ENCODE results near the gene ATXN7L2.
"Not testable (repeated sequence)": the region's sequence is repeated elsewhere in the genome, so short reads cannot be mapped to it uniquely, and the experiment has no call there.

Gene ATXN7L2, protein sequence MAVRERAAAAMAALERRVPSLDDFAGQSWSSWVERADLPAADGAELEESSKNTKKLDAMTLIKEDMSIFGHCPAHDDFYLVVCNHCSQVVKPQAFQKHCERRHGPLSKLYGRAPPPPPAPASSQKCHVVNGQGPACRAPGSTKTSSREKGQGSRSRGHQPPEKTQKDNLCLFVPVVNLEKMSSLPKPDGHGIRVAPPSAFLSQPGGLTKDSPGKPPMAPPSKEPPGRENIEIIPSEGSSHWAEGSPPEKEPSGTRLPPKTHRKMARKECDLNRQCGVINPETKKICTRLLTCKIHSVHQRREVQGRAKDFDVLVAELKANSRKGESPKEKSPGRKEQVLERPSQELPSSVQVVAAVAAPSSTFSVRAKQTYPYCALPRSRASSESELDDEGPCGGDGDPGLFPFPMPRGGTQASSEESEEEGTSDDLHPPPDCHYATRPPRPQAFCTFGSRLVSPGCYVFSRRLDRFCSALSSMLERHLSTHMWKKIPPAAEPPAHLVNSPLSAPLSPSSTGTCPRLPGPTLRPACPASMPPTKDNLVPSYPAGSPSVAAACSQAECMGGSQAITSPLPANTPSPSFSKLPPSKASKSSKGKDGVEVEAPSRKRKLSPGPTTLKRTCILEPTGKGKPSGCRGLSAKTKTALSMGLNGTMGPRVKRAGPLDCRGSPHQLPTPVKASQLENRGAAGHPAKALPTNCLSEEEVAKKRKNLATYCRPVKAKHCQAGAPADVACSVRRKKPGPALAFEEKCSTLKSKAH

GRCh38 chr1:109483672-109484518, at the start of gene ATXN7L2:
Gene ATXN7L2, plus strand, starts transcription at chr1:109483905. Its CDS starts 49 bp downstream, at chr1:109483954.
- peak; percentile 91 for DNase-seq

DNA sequence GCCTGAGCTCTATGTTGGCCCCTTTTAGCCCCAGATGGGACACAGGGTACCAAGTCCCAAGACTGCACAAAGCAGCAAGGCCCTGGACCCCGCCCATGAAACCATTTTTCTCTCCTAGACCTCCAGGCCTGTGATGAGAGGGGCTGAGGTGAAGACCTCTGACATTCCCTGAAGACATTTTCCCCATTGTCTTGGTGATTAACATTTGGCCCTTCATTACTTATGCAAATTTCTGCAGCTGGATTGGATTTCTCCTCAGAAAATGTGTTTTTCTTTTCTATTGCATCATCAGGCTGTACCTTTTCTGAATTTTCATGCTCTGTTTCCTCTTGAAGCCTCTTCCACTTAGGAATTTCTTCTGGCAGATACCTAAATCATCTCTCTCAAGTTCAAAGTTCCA, 49.2 kb upstream of the ATXN7L2 start:
- DNase-seq, result no peak

DNA sequence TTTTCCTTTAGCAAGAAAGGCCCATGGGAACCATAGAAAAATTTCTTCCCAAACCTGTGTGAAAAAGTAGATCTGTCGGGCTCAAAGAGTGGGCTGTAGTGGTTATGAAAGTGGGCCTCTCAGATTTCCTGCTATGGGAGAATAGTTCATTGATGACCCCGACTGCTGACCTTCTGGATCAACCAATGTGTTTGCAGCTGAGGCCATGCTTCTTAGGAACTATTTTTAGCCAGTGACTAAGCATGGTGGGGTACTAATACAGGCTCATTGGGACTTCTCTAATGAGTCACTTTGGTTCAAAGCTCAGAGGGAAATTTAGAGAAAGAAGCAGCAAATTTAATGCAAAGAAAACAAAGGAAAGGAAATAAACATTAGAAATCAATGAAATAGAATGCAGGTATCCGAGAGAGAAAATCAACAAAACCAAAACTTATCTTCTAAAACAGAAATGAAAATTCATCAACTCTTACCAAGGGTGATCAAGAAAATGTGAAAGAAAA, 44.9 kb upstream of the ATXN7L2 start:
- DNase-seq, result peak; percentile 94

- DNase-seq, result peak; percentile 45
These were observed 42.6 kb upstream of the ATXN7L2 start for GRCh38 chr1:109441069-109441468.

- no peak for DNase-seq
These were observed 40.2 kb upstream of the ATXN7L2 start for GRCh38 chr1:109443476-109443875.

DNA sequence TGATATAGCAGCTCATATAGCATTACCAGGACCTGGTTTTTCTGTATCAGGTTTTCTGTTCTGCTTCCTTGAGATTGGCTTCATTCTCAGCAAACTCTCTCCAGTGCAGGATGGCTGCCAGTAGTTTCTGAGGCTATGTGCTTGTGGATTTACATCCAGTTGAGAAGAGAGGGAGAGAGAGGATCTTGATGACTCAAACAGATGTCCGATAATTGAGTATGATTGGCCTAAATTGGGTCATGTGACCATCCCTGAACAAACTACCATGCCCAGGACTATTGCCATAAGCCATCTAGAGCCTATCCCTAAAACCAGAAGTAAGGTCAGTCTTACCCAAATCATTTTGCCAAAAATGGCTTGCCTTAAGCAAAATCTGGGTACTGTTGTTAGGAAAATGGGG, 39.4 kb upstream of the ATXN7L2 start:
- no peak for DNase-seq

GRCh38 chr1:109445949-109446695, 37.6 kb upstream of the ATXN7L2 start:
- peak; percentile 88 for DNase-seq

DNA sequence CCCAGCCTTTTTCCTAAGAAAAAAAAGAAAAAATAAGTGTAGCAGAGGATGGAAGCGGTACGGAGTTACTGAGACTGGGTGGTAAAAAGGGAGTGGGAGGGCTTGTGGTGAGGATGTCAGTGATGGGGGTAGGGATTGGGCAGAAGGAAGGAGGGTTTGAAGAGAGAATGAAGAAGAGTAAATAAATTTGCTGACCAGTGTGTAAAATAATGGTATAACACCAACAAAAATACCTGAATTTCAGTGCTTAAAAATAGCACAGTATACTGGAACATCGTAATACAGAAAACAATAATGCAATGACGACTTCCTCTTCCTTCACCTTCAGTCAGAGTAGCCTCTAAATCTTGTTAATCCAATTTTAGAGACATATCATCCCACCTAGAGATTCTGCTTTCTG, 36.2 kb upstream of the ATXN7L2 start:
- no peak for DNase-seq

DNA sequence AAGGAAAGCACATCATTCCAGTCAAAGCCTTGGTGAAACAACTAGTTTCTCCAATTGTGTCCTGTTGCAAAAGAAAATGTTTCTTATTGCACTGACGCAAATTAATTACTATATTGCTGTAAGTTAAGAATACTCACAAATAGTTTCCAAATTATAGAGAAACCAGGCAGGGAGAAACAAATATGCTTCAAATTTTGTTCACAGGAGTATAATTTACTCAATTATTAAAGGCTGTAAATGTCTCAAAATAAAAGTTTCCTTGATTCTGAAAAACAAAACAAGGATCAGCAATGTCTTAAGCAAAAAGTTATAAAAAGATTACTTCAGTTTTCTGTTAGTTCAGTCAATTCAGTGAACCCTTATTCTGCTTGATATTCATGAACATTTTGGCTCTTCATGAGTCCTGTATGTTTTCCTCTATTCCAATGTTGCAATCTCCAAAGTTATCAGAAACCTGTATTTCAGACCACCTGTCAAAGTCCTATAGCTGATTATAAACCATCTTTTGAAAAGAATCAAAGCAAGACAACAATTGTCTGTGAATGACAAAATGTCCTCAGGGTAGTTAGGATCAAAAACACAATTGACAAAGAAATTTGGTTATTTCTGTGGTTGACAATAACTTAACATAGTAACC, 29.1 kb upstream of the ATXN7L2 start:
- DNase-seq, result no peak

DNA sequence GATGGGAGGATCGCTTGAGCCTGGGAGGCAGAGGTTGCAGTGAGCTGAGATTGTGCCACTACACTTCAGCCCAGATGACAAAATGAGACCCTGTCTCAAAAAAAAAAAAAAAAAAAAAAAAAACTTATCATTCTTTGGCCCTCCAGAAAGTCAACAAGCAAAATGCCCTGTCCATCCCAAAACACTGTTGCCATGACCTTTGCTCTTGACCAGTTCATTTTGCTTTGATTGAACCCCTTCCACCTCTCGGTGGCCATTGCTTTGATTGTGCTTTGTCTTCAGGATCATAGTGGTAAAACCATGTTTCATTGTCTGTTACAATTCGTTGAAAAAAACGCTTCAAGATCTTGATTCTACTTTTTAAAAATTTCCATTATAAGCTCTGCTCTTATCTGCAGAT, 25.9 kb upstream of the ATXN7L2 start:
- DNase-seq, result no peak

DNA sequence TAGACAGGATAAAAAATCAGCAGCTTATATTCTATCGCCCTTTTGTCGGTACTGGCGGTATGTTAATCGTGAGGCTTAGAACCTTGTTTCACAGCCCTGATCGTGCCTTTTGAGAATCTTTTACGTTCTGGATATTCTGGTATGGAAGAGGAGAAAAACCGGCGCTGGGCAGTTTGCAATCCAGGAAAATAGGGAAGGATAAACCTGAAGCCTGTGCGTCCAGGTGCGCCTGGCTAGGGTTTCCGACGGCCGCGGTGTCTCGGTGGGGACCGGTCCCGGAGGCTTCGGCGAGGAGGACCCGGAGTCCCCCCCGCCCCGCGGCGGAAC, 17.6 kb upstream of the ATXN7L2 start:
- DNase-seq, result no peak

GRCh38 chr1:109466452-109467300, 17.0 kb upstream of the ATXN7L2 start, which contains the start of gene SYPL2:
Gene SYPL2, plus strand, starts transcription at chr1:109466546. Its CDS starts 298 bp downstream, at chr1:109466844.
- DNase-seq, result no peak

GRCh38 chr1:109467301-109467777, 16.4 kb upstream of the ATXN7L2 start:
- DNase-seq, result no peak

GRCh38 chr1:109468061-109468460, 15.6 kb upstream of the ATXN7L2 start:
- no peak for DNase-seq

- DNase-seq, result no peak
These were observed 14.8 kb upstream of the ATXN7L2 start for GRCh38 chr1:109468903-109469302.

GRCh38 chr1:109470245-109470644, 13.5 kb upstream of the ATXN7L2 start:
- no peak for DNase-seq

- DNase-seq, result no peak
These were observed 10.9 kb upstream of the ATXN7L2 start for GRCh38 chr1:109472779-109473178.

DNA sequence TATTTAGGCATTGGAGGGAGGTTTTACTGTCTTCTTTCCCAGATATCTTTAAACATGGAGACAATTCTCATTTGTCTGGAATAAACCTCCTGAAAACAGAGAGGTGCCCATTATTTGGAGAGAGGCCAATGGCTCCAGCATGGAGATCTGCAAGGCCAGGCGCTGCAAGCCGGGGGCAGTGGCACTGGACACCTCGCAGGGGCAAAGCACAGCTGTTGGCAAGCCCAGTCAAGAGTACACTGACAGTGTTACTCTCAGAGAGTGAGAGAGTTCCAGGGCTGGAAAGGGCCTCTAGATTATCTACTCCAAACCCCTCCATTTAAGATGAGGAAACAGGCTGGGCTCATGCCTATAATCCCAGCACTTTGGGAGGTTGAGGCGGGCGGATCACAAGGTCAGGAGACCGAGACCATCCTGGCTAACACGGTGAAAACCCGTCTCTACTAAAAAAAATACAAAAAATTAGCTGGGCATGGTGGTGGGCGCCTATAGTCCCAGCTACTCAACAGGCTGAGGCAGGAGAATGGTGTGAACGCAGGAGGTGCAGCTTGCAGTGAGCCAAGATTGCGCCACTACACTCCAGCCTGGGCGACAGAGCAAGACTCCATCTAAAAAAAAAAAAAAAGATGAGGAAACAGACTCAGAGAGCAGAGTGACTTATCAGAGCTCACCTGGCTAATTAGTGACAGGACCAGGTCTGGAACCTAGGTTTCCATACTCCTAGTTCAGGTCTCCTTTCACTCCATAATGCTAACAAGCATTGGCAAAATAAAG, 10.2 kb upstream of the ATXN7L2 start:
- DNase-seq, result not testable (repeated sequence)

DNA sequence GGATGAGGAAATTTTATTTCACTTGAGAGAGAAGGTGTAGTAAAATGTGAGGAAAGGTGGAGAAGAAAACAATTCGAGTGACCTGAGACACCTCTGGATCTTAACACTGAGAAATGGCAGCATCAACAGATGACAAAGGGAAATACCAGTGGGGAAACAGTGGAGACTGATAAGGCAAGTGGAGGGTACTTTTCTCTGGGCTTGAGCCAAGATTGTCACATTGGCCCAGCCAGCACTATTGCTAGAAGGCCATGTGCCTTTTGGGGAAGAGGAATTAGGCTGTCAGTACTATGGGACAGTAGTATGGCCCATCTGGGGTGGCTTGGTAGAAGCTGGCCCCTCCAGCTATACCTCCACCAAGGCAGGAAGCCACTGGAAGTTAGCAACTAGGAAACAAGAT, 9.0 kb upstream of the ATXN7L2 start:
- no peak for DNase-seq

GRCh38 chr1:109475261-109475660, 8.4 kb upstream of the ATXN7L2 start:
- no peak for DNase-seq

Data from fibroblast of skin of right quadriceps (primary cell).